Nephron progenitor cell (in vitro differentiated cells): ENCODE data around the gene MCAT.

Source experiments
- DNase-seq: peaks from one replicate; pipeline ENCODE4 v3.0.0; 2021
- H3K27ac Mint-ChIP-seq: 2 replicates; pipeline ENCODE4 v1.8.0; 2021; ENCODE audit warnings: mild to moderate bottlenecking, moderate library complexity, mixed read lengths
- H3K27me3 Mint-ChIP-seq: 2 replicates; pipeline ENCODE4 v1.8.0; 2021; ENCODE audit warnings: mild to moderate bottlenecking, low read depth, mixed read lengths; ENCODE audit not compliant: poor library complexity
- H3K36me3 Mint-ChIP-seq: 2 replicates; pipeline ENCODE4 v1.8.0; 2021; ENCODE audit warnings: low read depth, mixed read lengths
- H3K4me1 Mint-ChIP-seq: 2 replicates; pipeline ENCODE4 v1.8.0; 2021; ENCODE audit warnings: mixed read lengths
- H3K4me3 Mint-ChIP-seq: 2 replicates; pipeline ENCODE4 v1.8.0; 2021; ENCODE audit warnings: mild to moderate bottlenecking, moderate library complexity, mixed read lengths
- H3K9me3 Mint-ChIP-seq: 2 replicates; pipeline ENCODE4 v1.8.0; 2021; ENCODE audit warnings: mild to moderate bottlenecking, moderate library complexity, mixed read lengths
- CTCF ChIP-seq: fragments of 200-600 bp; sonication (generic); IDR thresholded peaks from 2 replicates; pipeline ENCODE4 v1.5.0; 2021; ENCODE audit warnings: antibody characterized with exemption

The MCAT gene

GRCh38 chr22:43185860-43186261 is 42.7 kb upstream of the MCAT start:
- H3K27me3 Mint-ChIP-seq, result peaks cover 10% of the 10 kb centered on the region
- no peak for TF ChIP-seq CTCF
- peaks cover 25% of the 10 kb centered on the region for H3K4me1 Mint-ChIP-seq
- no peak overlapping the region for H3K27ac Mint-ChIP-seq
- peaks cover 9% of the 10 kb centered on the region for H3K9me3 Mint-ChIP-seq
- peak overlapping the region; percentile 76 for H3K4me3 Mint-ChIP-seq
- DNase-seq, result peak; percentile 30
- H3K36me3 Mint-ChIP-seq, result peaks cover 20% of the 10 kb centered on the region

GRCh38 chr22:43183496-43184277 is 40.5 kb upstream of the MCAT start:
- Mint-ChIP-seq H3K9me3 (no peaks in the 10 kb centered on the region), H3K4me1 (peaks cover 25% of the 10 kb centered on the region), H3K4me3 (no peak overlapping the region), H3K27ac (no peak overlapping the region), H3K36me3 (peaks cover 41% of the 10 kb centered on the region), H3K27me3 (no peaks in the 10 kb centered on the region)
- no peak for TF ChIP-seq CTCF
- no peak for DNase-seq

- no peak for TF ChIP-seq CTCF
- Mint-ChIP-seq H3K27me3 (no peaks in the 10 kb centered on the region), H3K27ac (peak overlapping the region; percentile 51), H3K4me1 (peaks cover 25% of the 10 kb centered on the region), H3K4me3 (no peak overlapping the region), H3K9me3 (no peaks in the 10 kb centered on the region), H3K36me3 (peaks cover 50% of the 10 kb centered on the region)
- DNase-seq, result no peak
These were observed 39.5 kb upstream of the MCAT start for GRCh38 chr22:43182726-43183125.

GRCh38 chr22:43182118-43182517 is 38.9 kb upstream of the MCAT start:
- no peaks in the 10 kb centered on the region for H3K9me3 Mint-ChIP-seq
- no peaks in the 10 kb centered on the region for H3K27me3 Mint-ChIP-seq
- TF ChIP-seq CTCF, result no peak
- peaks cover 56% of the 10 kb centered on the region for H3K36me3 Mint-ChIP-seq
- no peak for DNase-seq
- H3K27ac Mint-ChIP-seq, result no peak overlapping the region
- H3K4me3 Mint-ChIP-seq, result no peak overlapping the region
- peaks cover 25% of the 10 kb centered on the region for H3K4me1 Mint-ChIP-seq

- TF ChIP-seq CTCF, result no peak
- H3K27me3 Mint-ChIP-seq, result no peaks in the 10 kb centered on the region
- DNase-seq, result no peak
- H3K27ac Mint-ChIP-seq, result no peak overlapping the region
- H3K9me3 Mint-ChIP-seq, result no peaks in the 10 kb centered on the region
- no peak overlapping the region for H3K4me3 Mint-ChIP-seq
- H3K4me1 Mint-ChIP-seq, result peaks cover 25% of the 10 kb centered on the region
- peaks cover 57% of the 10 kb centered on the region for H3K36me3 Mint-ChIP-seq
These were observed 38.3 kb upstream of the MCAT start for GRCh38 chr22:43181321-43182076.
